OCI-LY7 (cell line): ENCODE data around the gene MFSD2A. TPM values are rescaled to one million over a fixed set of nuclear protein-coding genes. Genes with fewer than 3 reads are reported as not detected.

Experiments used
- BruUV-seq: library from RNA; stranded (reverse); fragments of 400-500 nt; replicated peaks from 2 replicates; lab custom pipeline; 2021; lab: Mats Ljungman, UMichigan
- CTCF ChIA-PET: fragments of 300-600 bp; sonication (Branson Sonifier 250); formaldehyde crosslinking; loops from one replicate; lab custom pipeline; 2022; ENCODE audit warnings: antibody characterized with exemption; ENCODE audit not compliant: unreplicated experiment; lab: Charles Lee
- POLR2A ChIA-PET: fragments of 300-600 bp; sonication (Branson Sonifier 250); formaldehyde crosslinking; loops from one replicate; lab custom pipeline; 2022; ENCODE audit warnings: antibody characterized with exemption; lab: Charles Lee
- DNase-seq: peaks from one replicate; pipeline ENCODE4 v3.0.0-alpha.2; 2015; ENCODE audit warnings: low spot score
- H2AFZ ChIP-seq: fragments of 200-600 bp; sonication (generic), shearing (Covaris generic); 2 replicates; pipeline ENCODE4 v1.6.1; 2014; ENCODE audit warnings: mild to moderate bottlenecking, antibody characterized with exemption, low read length, moderate library complexity
- H3K27ac ChIP-seq: fragments of 200-600 bp; sonication (generic); 2 replicates; pipeline ENCODE4 v1.5.1; 2014; ENCODE audit warnings: mixed run types, low read depth, mild to moderate bottlenecking, moderate library complexity, low read length, inconsistent platforms; ENCODE audit not compliant: poor library complexity, severe bottlenecking
- H3K36me3 ChIP-seq: fragments of 200-600 bp; sonication (generic); 2 replicates; pipeline ENCODE4 v1.6.1; 2014; ENCODE audit warnings: mild to moderate bottlenecking, antibody characterized with exemption, low read length, moderate library complexity, mixed read lengths; ENCODE audit not compliant: insufficient read depth
- H3K4me1 ChIP-seq: fragments of 200-600 bp; sonication (generic); 2 replicates; pipeline ENCODE4 v1.5.1; 2014; ENCODE audit warnings: mild to moderate bottlenecking, low read length; ENCODE audit not compliant: insufficient read depth, poor library complexity, severe bottlenecking
- H3K4me2 ChIP-seq: fragments of 200-600 bp; sonication (generic); 2 replicates; pipeline ENCODE4 v1.6.1; 2014; ENCODE audit warnings: mild to moderate bottlenecking, low read length
- H3K4me3 ChIP-seq: fragments of 200-600 bp; sonication (generic); 2 replicates; pipeline ENCODE4 v1.5.1; 2014; ENCODE audit warnings: mild to moderate bottlenecking, low read depth, low read length; ENCODE audit not compliant: poor library complexity, severe bottlenecking
- H3K79me2 ChIP-seq: fragments of 200-600 bp; sonication (generic); 2 replicates; pipeline ENCODE4 v1.6.1; 2016; ENCODE audit warnings: low read depth, mild to moderate bottlenecking, low read length, moderate library complexity, mixed read lengths; ENCODE audit not compliant: insufficient read depth
- H3K9me2 ChIP-seq: fragments of 200-600 bp; sonication (generic); 2 replicates; pipeline ENCODE4 v1.6.1; 2016; ENCODE audit warnings: mild to moderate bottlenecking, low read length, mixed read lengths; ENCODE audit not compliant: insufficient read depth
- H3K9me3 ChIP-seq: fragments of 200-600 bp; sonication (generic); 2 replicates; pipeline ENCODE4 v1.6.1; 2014; ENCODE audit warnings: mild to moderate bottlenecking, mixed run types, low read length, mixed read lengths
- H4K20me1 ChIP-seq: fragments of 200-600 bp; sonication (generic); 2 replicates; pipeline ENCODE4 v1.6.1; 2014; ENCODE audit warnings: mild to moderate bottlenecking, antibody characterized with exemption, low read length, moderate library complexity, mixed read lengths; ENCODE audit not compliant: insufficient read depth
- CTCF ChIP-seq: fragments of 200-600 bp; sonication (generic); conservative IDR thresholded peaks from 2 replicates; pipeline ENCODE4 v1.5.1; 2014; ENCODE audit warnings: mild to moderate bottlenecking, antibody characterized with exemption, low read length, moderate library complexity, mixed read lengths
- EZH2phosphoT487 ChIP-seq: fragments of 200-600 bp; sonication (generic); IDR thresholded peaks from 2 replicates; pipeline ENCODE4 v1.6.1; 2018; ENCODE audit warnings: low read depth, borderline replicate concordance, mild to moderate bottlenecking, mixed run types, antibody characterized with exemption, low read length, moderate library complexity, mixed read lengths
- intact Hi-C: fragments of 100-400 bp; cut with micrococcal nuclease; formaldehyde crosslinking; loops from one replicate; pipeline ENCODE4 v1.10.0; 2022; ENCODE audit not compliant: unreplicated experiment
- total RNA-seq, 2 experiments: library from RNA; depleted of rRNA in 1 of 2; stranded (reverse); fragments of >200 nt in 1 of 2; shearing (Covaris generic) in 1 of 2; gene quantifications; 2 replicates each; pipeline ENCODE4 v1.2.3, GENCODE V29; 2014 to 2022

The MFSD2A gene
- total RNA-seq, 2 experiments from 2014 or later: 9.9 to 13.4 TPM

GRCh38 chr1:40011198-40011597 is 56.3 kb downstream of the MFSD2A start:
- ChIA-PET CTCF (no interaction called here), POLR2A (no interaction called here)
- no peak overlapping the region for H3K4me3 ChIP-seq

GRCh38 chr1:40014253-40014706 is 59.3 kb downstream of the MFSD2A start:
- Histone ChIP-seq H3K4me3 (no peak overlapping the region), H3K36me3 (no peaks in the 10 kb centered on the region), H3K27ac (no peak overlapping the region), H4K20me1 (no peaks in the 10 kb centered on the region), H3K9me3 (no peaks in the 10 kb centered on the region), H3K79me2 (no peaks in the 10 kb centered on the region), H3K4me1 (no peaks in the 10 kb centered on the region), H2AFZ (peak overlapping the region; percentile 4; the same call in 1 of the 2 replicates), H3K9me2 (no peaks in the 10 kb centered on the region), H3K4me2 (no peak overlapping the region)
- TF ChIP-seq CTCF (no peak), EZH2phosphoT487 (no peak)
- ChIA-PET POLR2A (interaction anchor here (0.5 to 1.3 kb wide), 4 partner anchors 10 to 498 kb away, joined by 3 to 7 read pairs (median 4); no protein-coding TSS in a partner anchor), CTCF (no interaction called here)
- intact Hi-C loops: no loop called here
- no TSS peak for BruUV-seq
- no peak for DNase-seq

More at GRCh38 chr1:40011198-40011597, 56.3 kb downstream of the MFSD2A start:
- no peak overlapping the region for H3K4me2 ChIP-seq
- H3K36me3 ChIP-seq: no peaks in the 10 kb centered on the region
- peaks cover under 1% of the 10 kb centered on the region; the same call in 1 of the 2 replicates for H3K9me3 ChIP-seq
- DNase-seq: no peak
- BruUV-seq: no TSS peak
- H2AFZ ChIP-seq: no peak overlapping the region
- no peaks in the 10 kb centered on the region for H3K9me2 ChIP-seq
- H4K20me1 ChIP-seq: no peaks in the 10 kb centered on the region
- TF ChIP-seq EZH2phosphoT487 (no peak), CTCF (no peak)
- no peaks in the 10 kb centered on the region for H3K79me2 ChIP-seq
- no peak overlapping the region for H3K27ac ChIP-seq
- intact Hi-C loops: no loop called here
- H3K4me1 ChIP-seq: peaks cover 4% of the 10 kb centered on the region

- H2AFZ ChIP-seq: no peak overlapping the region
- POLR2A ChIA-PET: interaction anchor here (0.5 to 0.6 kb wide), 2 partner anchors 11 kb away, joined by 4 to 7 read pairs; no protein-coding TSS in a partner anchor
Observed at GRCh38 chr1:40014812-40015594, 60.1 kb downstream of the MFSD2A start.

More at GRCh38 chr1:40014812-40015594, 60.1 kb downstream of the MFSD2A start:
- BruUV-seq: no TSS peak
- no peak for DNase-seq
- H4K20me1 ChIP-seq: no peaks in the 10 kb centered on the region
- no peaks in the 10 kb centered on the region for H3K9me3 ChIP-seq
- no peak overlapping the region for H3K4me3 ChIP-seq
- TF ChIP-seq CTCF (no peak), EZH2phosphoT487 (no peak)
- H3K27ac ChIP-seq: no peak overlapping the region
- no peaks in the 10 kb centered on the region for H3K9me2 ChIP-seq
- no peaks in the 10 kb centered on the region for H3K36me3 ChIP-seq
- H3K4me2 ChIP-seq: no peak overlapping the region
- H3K79me2 ChIP-seq: no peaks in the 10 kb centered on the region
- intact Hi-C loops: no loop called here
- no peaks in the 10 kb centered on the region for H3K4me1 ChIP-seq
- CTCF ChIA-PET: interaction anchor here (0.8 kb wide), 1 partner anchor 78 kb away, joined by 3 read pairs; no protein-coding TSS in a partner anchor
